HTR-8/SVneo (cell line): ENCODE results near the gene CENPQ.
A peak's percentile ranks its signal among the peaks of the same experiment; 100 is the strongest.

Source experiments
- DNase-seq: peaks from one replicate; pipeline ENCODE4 v3.0.0; 2011; ENCODE audit warnings: low spot score, mixed read lengths; ENCODE audit not compliant: insufficient read length
- FAIRE-seq: peaks from 2 replicates; lab custom pipeline; 2011; peaks lifted over from hg19 to GRCh38; lab: Jason Lieb, UNC

The CENPQ gene

DNA sequence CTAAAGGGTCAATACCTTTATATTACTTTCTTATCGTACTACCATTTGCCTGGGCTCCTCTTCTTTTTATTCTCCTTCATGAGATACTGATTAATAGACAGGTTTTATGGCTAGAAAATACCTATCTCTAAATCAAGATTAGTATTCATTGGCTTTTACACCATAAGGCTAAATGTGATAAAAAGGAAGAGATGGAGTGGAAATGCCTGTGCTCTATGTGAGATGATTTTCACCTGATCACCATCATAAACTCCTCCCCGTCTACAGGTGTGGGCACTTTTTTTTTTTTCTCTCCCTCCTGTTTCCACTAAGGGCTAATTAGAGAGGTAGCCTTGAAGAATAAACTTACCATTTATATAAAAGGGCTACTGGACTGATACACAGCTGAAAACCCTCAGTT lies 36.5 kb downstream of the CENPQ start, which contains the start of gene GLYATL3:
Gene GLYATL3 (plus strand): TSS at position 301 of the 400 bp plus-strand sequence. CDS start 12,068 bp downstream, outside the sequence.
- FAIRE-seq (no peak), DNase-seq (no peak)

- FAIRE-seq, result no peak
- DNase-seq, result no peak
Measured at GRCh38 chr6:49504666-49505065, 41.5 kb downstream of the CENPQ start.

GRCh38 chr6:49506569-49507111 lies 43.5 kb downstream of the CENPQ start:
- FAIRE-seq (no peak), DNase-seq (no peak)

DNA sequence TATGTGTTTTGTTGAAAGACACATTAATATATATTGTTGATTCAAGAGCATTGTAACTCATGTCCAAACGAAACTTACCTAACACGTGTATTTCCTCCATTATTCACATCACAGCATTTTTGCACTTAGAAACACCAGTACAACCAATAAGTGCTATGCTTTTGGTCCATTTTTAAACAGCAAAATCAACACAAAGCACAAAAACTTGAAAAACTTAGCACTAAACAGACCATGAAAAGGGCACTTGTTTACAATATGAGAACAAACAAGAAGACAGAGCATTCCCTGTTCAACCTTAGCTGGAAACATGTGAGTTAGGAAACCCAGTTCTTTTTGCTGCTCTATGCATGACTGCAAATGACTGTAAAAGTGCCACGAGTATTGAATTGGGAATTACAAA lies 46.2 kb downstream of the CENPQ start:
- DNase-seq (no peak), FAIRE-seq (no peak)

DNA sequence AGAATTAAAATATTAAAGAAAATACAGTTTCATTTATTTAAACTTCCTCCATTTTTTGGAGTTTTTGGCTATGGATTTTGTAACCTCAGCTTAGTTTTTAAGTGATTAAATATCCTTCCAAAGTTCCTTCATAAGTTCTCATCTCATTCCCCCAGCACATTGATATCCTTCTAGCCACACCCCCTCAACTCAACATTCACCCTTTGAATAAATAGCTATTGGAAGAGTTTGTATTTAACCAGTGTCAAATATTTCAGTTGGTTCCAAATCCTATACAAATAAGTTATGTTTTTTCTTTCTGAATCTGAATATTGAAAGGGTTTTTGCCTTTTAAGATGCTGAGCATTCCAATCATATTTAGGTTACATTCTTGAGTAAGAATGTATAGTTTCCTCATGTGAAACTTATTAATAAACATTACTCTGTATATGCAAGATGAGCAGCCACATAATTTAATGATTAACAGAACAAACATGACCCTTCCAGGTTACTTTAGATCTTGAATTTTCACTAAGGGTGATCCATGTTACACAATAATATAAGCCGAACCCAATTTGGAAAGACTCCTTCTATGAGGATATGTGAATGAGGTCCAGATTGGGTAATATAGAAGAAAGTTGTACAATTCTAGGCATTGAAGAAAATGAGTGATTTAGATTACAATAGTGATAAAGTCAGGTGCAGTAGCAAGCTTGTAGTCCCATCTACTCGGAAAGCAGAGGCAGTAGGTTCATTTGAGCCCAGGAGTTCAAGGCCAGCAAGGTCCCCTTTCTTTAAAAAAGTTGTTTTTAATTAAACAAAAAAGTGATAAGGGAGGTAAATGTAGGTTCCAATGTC lies 50.2 kb downstream of the CENPQ start:
- FAIRE-seq (no peak), DNase-seq (no peak)

GRCh38 chr6:49514571-49515484 lies 51.7 kb downstream of the CENPQ start:
- DNase-seq (no peak), FAIRE-seq (no peak)

DNA sequence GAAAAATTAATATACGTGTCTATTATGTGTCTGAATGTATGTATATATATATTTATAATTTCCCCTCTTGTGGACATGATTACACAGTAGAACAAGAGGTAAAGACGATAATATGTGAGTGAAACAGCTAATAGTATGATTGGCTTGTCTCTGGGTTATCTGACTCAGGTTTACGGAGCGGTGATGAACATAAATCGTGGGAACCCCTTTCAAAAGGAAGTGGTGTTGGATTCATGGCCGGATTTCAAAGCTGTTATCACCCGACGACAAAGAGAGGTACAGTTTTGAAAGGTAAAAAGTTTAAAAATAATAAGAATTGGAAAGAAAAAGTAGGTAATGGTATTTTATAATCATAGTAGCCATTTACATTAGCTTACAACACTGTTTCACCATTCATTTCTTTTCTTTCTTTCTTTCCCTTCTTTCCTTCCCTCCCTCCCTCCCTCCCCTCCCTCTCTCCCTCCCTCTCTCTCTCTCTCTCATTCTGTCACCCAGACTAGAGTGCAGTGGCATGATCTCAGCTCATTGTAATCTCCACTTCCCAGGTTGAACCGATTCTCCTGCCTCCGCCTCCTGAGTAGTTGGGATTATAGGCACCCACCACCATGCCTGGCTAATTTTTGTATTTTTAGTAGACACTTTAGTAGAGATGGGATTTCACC lies 52.4 kb downstream of the CENPQ start:
- DNase-seq (peak; percentile 24), FAIRE-seq (no peak)

DNA sequence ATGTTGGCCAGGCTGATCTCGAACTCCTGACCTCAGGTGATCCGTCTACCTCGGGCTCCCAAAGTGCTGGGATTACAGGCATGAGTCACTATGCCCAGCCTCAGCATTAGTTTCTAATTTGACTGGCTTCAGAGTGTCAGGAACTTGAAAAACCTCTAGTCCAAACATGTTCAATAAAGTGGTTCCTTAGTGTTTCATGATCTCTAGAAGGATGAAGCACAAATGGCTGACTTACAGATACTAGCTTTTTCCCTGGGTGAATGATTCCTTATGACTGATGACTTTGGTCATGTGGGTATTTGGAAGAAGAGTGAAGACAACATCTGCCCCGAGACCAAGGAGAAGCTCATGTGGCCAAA lies 53.0 kb downstream of the CENPQ start:
- FAIRE-seq (no peak), DNase-seq (no peak)

GRCh38 chr6:49517919-49518318 lies 54.7 kb downstream of the CENPQ start:
- no peak for FAIRE-seq
- DNase-seq, result no peak

- FAIRE-seq (no peak), DNase-seq (no peak)
Measured at GRCh38 chr6:49519660-49520059, 56.5 kb downstream of the CENPQ start.

DNA sequence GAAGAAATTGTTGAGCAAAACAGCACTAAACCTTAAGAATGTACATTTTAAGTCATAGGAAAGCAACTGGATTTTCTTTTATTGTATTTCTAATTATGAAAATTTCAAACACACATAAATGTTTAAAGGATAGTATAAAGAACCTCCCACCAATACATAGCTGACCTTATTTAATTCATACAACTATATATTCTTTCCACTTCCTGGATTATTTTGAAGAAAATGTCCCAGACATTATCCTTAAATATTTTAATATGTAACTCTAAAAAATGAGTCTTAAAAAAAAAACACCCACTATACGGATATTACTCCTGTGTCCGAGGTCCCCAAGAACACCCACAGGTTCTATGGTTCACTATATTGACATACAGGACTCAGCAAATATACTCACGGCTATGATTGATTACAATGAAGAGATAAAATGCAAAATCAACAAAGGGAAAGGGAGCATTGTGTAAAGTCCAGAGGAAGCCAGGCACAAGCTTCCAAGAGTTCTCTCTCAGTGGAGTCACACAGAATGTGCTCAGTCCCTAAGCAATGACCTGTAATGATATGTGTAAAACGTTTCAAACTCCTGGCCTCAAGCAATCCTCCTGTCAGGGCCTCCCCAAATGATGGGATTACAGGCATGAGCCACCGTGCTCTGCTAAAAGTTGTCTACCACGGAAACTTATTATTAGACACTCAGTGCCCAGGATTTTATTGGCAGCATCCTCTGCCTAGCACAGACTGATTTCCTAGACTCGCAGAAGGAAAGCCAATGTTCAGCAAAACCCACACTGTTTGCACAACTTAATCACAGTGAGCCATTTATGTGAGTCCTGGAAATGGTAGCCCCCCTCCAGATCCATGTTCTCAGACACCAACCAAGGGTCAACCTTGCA lies 59.8 kb downstream of the CENPQ start:
- FAIRE-seq, result no peak
- DNase-seq, result no peak

DNA sequence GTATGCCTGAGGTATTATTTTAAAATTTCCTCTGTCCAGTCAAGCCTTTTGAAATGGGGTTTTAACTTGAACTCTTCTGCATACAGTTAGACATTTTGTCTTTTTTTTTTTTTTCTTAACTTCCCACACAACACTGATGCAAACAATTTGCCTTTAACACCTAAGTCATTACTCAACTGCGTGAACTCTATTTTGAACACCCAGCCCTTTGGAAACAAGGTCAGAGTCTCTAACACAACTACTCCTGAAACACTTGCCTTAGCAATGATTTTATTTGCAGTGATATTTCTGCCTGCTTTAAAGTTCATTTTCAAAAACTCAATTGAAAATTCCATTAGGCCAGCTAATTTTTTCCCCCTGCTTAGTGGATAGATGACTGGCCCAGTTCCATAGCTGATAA lies 60.7 kb downstream of the CENPQ start:
- FAIRE-seq, result no peak
- DNase-seq, result no peak

DNA sequence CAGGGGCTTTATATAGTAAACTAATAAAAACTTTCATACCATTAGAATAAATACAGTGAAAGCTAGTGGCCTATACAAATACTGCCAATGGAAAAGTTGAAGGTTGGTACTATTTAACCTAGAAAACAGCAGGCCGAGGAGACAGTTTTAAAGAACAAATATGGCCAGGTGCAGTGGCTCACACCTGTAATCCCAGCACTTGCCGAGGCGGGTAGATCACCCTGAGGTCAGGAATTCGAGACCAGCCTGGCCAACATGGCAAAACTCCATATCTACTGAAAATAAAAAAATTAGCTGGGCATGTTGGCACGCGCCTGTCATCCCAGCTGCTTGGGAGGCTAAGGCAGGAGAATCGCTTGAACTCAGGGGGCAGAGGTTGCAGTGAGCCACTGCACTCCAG lies 61.4 kb downstream of the CENPQ start:
- DNase-seq (no peak), FAIRE-seq (no peak)

- no peak for DNase-seq
- no peak for FAIRE-seq
Measured at GRCh38 chr6:49526598-49526997, 63.4 kb downstream of the CENPQ start.

- FAIRE-seq, result no peak
Measured at GRCh38 chr6:49527320-49527719, 64.2 kb downstream of the CENPQ start.

GRCh38 chr6:49528571-49528970 lies 65.4 kb downstream of the CENPQ start:
- DNase-seq, result no peak
- no peak for FAIRE-seq

More at GRCh38 chr6:49527320-49527719, 64.2 kb downstream of the CENPQ start:
- no peak for DNase-seq

DNA sequence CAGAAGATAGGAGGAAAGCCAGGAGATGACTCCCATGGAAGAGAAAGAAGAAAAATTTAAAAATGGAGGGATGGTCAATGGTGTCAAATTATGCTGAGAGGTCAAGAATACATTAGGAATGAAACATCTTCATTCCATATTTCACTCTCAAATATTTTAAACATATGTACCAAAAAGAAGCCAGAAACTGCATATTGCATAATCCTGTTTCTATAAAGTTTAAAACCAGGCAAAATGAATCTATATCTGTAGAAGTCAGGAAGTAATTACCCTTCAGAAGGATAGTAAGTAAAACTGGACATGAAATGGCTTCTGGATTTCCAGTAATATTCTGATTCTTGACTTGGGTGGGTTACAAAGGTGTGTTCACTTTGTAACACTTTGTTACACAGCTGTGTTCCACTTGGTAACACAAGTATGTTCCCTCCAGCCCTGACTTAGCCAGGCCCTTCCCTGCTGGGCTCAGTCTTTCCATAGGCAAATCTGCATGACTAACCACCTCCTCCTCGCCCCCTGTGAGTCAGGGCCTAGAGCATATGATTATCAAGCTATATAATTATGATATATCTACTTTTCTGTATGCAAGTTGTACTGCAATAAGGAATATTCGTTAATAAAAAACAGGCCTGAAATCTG lies 67.1 kb downstream of the CENPQ start:
- DNase-seq (no peak), FAIRE-seq (no peak)

GRCh38 chr6:49531774-49532569 lies 68.8 kb downstream of the CENPQ start:
- peak; percentile 67 for DNase-seq
- FAIRE-seq, result peak; percentile 52
